ENCODE results near the gene PRLR.

- TF ChIP-seq FOXA1 (IDR thresholded peaks at IDR 0.05) (no peak), FOXA1 (CRISPR knock-in tag; IDR thresholded peaks at IDR 0.05) (no peak), MEF2D (CRISPR knock-in tag; IDR thresholded peaks at IDR 0.05) (no peak), ZNF446 (CRISPR knock-in tag; IDR thresholded peaks at IDR 0.05) (no peak), HOXA7 (CRISPR knock-in tag; IDR thresholded peaks at IDR 0.05) (no peak), IRF9 (CRISPR knock-in tag; IDR thresholded peaks at IDR 0.05; ENCODE audit: borderline replicate concordance) (no peak), ELF1 (CRISPR knock-in tag; IDR thresholded peaks at IDR 0.05) (no peak), SMC3 (IDR thresholded peaks at IDR 0.05; ENCODE audit: low read length) (no peak), HHEX (CRISPR knock-in tag; IDR thresholded peaks at IDR 0.05) (no peak), KLF16 (CRISPR knock-in tag; IDR thresholded peaks at IDR 0.05) (no peak), EHMT2 (IDR thresholded peaks at IDR 0.05; ENCODE audit: borderline replicate concordance, low read depth, low read length) (no peak)
- TF ChIP-seq, protein P1, sequence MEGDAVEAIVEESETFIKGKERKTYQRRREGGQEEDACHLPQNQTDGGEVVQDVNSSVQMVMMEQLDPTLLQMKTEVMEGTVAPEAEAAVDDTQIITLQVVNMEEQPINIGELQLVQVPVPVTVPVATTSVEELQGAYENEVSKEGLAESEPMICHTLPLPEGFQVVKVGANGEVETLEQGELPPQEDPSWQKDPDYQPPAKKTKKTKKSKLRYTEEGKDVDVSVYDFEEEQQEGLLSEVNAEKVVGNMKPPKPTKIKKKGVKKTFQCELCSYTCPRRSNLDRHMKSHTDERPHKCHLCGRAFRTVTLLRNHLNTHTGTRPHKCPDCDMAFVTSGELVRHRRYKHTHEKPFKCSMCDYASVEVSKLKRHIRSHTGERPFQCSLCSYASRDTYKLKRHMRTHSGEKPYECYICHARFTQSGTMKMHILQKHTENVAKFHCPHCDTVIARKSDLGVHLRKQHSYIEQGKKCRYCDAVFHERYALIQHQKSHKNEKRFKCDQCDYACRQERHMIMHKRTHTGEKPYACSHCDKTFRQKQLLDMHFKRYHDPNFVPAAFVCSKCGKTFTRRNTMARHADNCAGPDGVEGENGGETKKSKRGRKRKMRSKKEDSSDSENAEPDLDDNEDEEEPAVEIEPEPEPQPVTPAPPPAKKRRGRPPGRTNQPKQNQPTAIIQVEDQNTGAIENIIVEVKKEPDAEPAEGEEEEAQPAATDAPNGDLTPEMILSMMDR (CRISPR knock-in tag; IDR thresholded peaks at IDR 0.05), result no peak
Observed at GRCh38 chr5:35061211-35061770, 169.0 kb downstream of the PRLR start.
